Activated CD4-positive, alpha-beta T cell treated with anti-CD3 and anti-CD28 coated beads for 36 hours (primary cell): ENCODE data around the gene DYSF. TPM values are rescaled to one million over a fixed set of nuclear protein-coding genes. Genes with fewer than 3 reads are reported as not detected.
"Not testable (repeated sequence)": the region's sequence is repeated elsewhere in the genome, so short reads cannot be mapped to it uniquely, and the experiment has no call there.

Experiments
- ATAC-seq: fragments of 200-7000 bp; cut with Tn5 transposase; one replicate; pipeline ENCODE4 v1.10.0; 2021; ENCODE audit warnings: mild to moderate bottlenecking, moderate library complexity
- CTCF ChIA-PET: fragments of 350-600 bp; sonication (Branson Sonifier 250); formaldehyde crosslinking; loops from one replicate; lab custom pipeline; 2021; ENCODE audit warnings: antibody characterized with exemption; lab: Charles Lee
- POLR2A ChIA-PET: fragments of 350-600 bp; sonication (Branson Sonifier 250); formaldehyde crosslinking; loops from one replicate; lab custom pipeline; 2021; ENCODE audit warnings: antibody characterized with exemption, inconsistent platforms; lab: Charles Lee
- DNase-seq: peaks from one replicate; pipeline ENCODE4 v3.0.0-alpha.2; 2020
- H3K27ac Mint-ChIP-seq: one replicate; pipeline ENCODE4 v1.8.0; 2021; ENCODE audit warnings: mixed read lengths
- H3K27me3 Mint-ChIP-seq: one replicate; pipeline ENCODE4 v1.8.0; 2021; ENCODE audit warnings: mixed read lengths
- H3K36me3 Mint-ChIP-seq: one replicate; pipeline ENCODE4 v1.8.0; 2021; ENCODE audit warnings: low read depth, mixed read lengths
- H3K4me1 Mint-ChIP-seq: one replicate; pipeline ENCODE4 v1.8.0; 2021; ENCODE audit warnings: mixed read lengths
- H3K4me3 Mint-ChIP-seq: one replicate; pipeline ENCODE4 v1.8.0; 2021; ENCODE audit warnings: mild to moderate bottlenecking, moderate library complexity, mixed read lengths
- H3K9me3 Mint-ChIP-seq: one replicate; pipeline ENCODE4 v1.8.0; 2021; ENCODE audit warnings: low read depth, mixed read lengths
- intact Hi-C, 2 experiments: fragments of 100-400 bp; cut with DNase I in 1 of 2; cut with micrococcal nuclease in 1 of 2; formaldehyde crosslinking; loops; one replicate each; pipeline versions ENCODE4 v1.14.2 to v1.15.1; 2022 to 2024; cut with DNase I, micrococcal nuclease
- total RNA-seq, 2 experiments: library from RNA; stranded (reverse); gene quantifications; one replicate each; pipeline ENCODE4 v1.2.3, GENCODE V29; 2021

The DYSF gene
- total RNA-seq, 2 experiments from 2014 or later: 0.02 TPM; not detected in 1

GRCh38 chr2:71640489-71640888 lies 187.1 kb downstream of the DYSF start:
- H3K27ac Mint-ChIP-seq: no peak overlapping the region
- peaks cover 7% of the 10 kb centered on the region for H3K27me3 Mint-ChIP-seq
- no peaks in the 10 kb centered on the region for H3K4me1 Mint-ChIP-seq
- H3K36me3 Mint-ChIP-seq: no peaks in the 10 kb centered on the region
- CTCF ChIA-PET: no interaction called here
- POLR2A ChIA-PET: no interaction called here
- ATAC-seq (no peak), DNase-seq (no peak)
- no peaks in the 10 kb centered on the region for H3K9me3 Mint-ChIP-seq
- intact Hi-C loops: no loop called here
- H3K4me3 Mint-ChIP-seq: no peak overlapping the region

DNA sequence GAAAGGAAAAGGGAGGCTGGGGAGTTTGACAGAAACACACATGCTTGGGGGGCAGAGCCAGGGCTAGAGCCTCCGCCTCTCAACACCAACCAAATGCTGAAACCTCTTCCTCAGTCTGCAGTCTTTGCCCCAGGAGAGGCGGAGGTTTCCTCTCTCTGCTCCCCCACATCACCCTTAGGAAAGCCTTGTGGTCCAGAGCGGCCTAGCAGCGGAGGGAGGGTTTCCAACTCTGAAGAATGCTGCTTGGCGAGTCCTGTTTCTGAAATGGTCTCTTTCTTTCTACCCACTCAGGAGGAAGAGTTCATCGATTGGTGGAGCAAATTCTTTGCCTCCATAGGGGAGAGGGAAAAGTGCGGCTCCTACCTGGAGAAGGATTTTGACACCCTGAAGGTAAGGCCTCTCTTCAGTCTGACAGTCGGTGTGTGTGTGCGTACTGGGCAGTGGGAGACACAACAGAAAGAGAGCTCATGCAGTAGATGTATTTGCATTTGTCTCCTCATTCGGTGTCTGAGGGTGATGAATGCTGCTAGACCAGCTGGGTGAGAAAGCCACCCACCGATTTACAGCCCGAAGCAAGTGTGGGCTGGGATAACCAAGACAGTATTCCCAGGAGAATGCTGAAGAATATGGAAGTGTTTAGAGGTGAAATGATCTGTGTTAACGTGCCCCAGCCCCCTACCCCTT lies 190.5 kb downstream of the DYSF start:
- Mint-ChIP-seq H3K27ac (no peak overlapping the region), H3K9me3 (no peaks in the 10 kb centered on the region), H3K4me3 (no peak overlapping the region), H3K27me3 (peaks cover 21% of the 10 kb centered on the region), H3K36me3 (no peaks in the 10 kb centered on the region), H3K4me1 (no peaks in the 10 kb centered on the region)
- ATAC-seq (no peak), DNase-seq (no peak)
- intact Hi-C loops: no loop called here
- POLR2A ChIA-PET: no interaction called here
- CTCF ChIA-PET: interaction anchor here (0.6 kb wide), 1 partner anchor 727 kb away, joined by 3 read pairs; no protein-coding TSS in a partner anchor

DNA sequence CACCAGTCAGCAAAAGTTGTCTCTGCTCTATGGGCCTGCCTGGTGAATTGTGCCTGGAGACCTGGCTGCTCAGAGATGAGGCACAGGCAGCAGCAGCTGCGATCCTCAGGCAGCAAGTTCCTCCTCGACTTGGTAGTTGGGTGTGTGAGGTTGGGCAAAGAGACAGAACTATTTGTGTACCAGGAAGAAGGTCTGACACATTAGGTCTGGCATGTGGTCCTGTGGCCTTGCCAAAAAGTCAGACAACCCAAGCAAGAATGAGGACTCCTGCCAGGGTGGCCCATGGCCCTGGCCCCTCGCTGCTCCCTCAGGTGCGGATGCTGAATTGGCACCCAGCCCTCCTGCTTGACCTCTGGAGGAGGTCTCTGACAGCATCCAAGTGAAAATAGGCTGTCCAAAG lies 192.7 kb downstream of the DYSF start:
- Mint-ChIP-seq H3K27ac (no peak overlapping the region), H3K27me3 (peaks cover 23% of the 10 kb centered on the region), H3K36me3 (no peaks in the 10 kb centered on the region), H3K4me1 (no peaks in the 10 kb centered on the region), H3K9me3 (no peaks in the 10 kb centered on the region), H3K4me3 (no peak overlapping the region)
- CTCF ChIA-PET: no interaction called here
- intact Hi-C loops: no loop called here
- ATAC-seq (no peak), DNase-seq (no peak)
- POLR2A ChIA-PET: no interaction called here

- Mint-ChIP-seq H3K36me3 (no peaks in the 10 kb centered on the region), H3K27ac (no peak overlapping the region), H3K9me3 (no peaks in the 10 kb centered on the region), H3K27me3 (peaks cover 23% of the 10 kb centered on the region), H3K4me3 (no peak overlapping the region), H3K4me1 (no peaks in the 10 kb centered on the region)
- ChIA-PET CTCF (no interaction called here), POLR2A (no interaction called here)
- ATAC-seq: no peak
- DNase-seq: no peak
- intact Hi-C loops: no loop called here
Observed at GRCh38 chr2:71647356-71647755, 194.0 kb downstream of the DYSF start.

GRCh38 chr2:71655498-71655897 lies 202.1 kb downstream of the DYSF start:
- no peak for DNase-seq
- Mint-ChIP-seq H3K36me3 (no peaks in the 10 kb centered on the region), H3K4me1 (no peaks in the 10 kb centered on the region), H3K9me3 (peaks cover 15% of the 10 kb centered on the region), H3K27ac (no peak overlapping the region), H3K4me3 (no peak overlapping the region), H3K27me3 (no peaks in the 10 kb centered on the region)
- intact Hi-C loops: no loop called here
- CTCF ChIA-PET: interaction anchor here (0.5 kb wide), 1 partner anchor 182 kb away, joined by 3 read pairs; no protein-coding TSS in a partner anchor
- ATAC-seq: no peak
- POLR2A ChIA-PET: no interaction called here

DNA sequence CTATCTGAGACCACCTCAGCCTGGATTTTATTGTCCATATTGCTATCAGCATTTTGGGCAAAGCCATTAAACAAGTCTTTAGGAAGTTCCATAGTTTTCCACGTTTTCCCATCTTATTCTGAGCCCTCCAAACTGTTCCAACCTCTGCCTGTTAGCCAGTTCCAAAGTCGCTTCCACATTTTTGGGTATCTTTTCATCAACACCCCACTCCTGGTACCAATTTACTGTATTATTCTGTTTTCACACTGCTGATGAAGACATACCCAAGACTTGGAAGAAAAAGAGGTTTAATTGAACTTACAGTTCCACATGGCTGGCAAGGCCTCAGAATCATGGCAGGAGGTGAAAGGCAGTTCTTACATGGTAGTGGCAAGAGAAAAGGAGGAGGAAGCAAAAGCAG lies 204.9 kb downstream of the DYSF start:
- ATAC-seq, DNase-seq, H3K36me3 Mint-ChIP-seq, CTCF ChIA-PET, POLR2A ChIA-PET, H3K27ac Mint-ChIP-seq, H3K4me3 Mint-ChIP-seq, H3K4me1 Mint-ChIP-seq, H3K27me3 Mint-ChIP-seq, intact Hi-C loops: not testable (repeated sequence)
- peaks cover 13% of the 10 kb centered on the region for H3K9me3 Mint-ChIP-seq

DNA sequence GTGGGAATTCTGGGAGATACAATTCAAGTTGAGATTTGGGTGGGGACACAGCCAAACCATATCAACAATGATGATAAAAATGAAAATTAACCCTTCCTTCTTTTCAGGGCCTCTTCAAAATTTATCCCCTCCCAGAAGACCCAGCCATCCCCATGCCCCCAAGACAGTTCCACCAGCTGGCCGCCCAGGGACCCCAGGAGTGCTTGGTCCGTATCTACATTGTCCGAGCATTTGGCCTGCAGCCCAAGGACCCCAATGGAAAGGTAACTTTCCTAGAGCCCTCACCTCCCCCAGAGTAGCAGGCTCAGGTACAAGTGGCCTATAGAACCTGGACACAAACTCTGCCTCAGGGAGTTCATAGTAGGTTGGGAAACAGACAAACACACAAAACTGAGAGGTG lies 205.4 kb downstream of the DYSF start:
- no peaks in the 10 kb centered on the region for H3K36me3 Mint-ChIP-seq
- ChIA-PET CTCF (no interaction called here), POLR2A (no interaction called here)
- H3K27ac Mint-ChIP-seq: no peak overlapping the region
- H3K9me3 Mint-ChIP-seq: peaks cover 13% of the 10 kb centered on the region
- DNase-seq (no peak), ATAC-seq (no peak)
- no peaks in the 10 kb centered on the region for H3K27me3 Mint-ChIP-seq
- H3K4me3 Mint-ChIP-seq: no peak overlapping the region
- intact Hi-C loops: no loop called here
- no peaks in the 10 kb centered on the region for H3K4me1 Mint-ChIP-seq

DNA sequence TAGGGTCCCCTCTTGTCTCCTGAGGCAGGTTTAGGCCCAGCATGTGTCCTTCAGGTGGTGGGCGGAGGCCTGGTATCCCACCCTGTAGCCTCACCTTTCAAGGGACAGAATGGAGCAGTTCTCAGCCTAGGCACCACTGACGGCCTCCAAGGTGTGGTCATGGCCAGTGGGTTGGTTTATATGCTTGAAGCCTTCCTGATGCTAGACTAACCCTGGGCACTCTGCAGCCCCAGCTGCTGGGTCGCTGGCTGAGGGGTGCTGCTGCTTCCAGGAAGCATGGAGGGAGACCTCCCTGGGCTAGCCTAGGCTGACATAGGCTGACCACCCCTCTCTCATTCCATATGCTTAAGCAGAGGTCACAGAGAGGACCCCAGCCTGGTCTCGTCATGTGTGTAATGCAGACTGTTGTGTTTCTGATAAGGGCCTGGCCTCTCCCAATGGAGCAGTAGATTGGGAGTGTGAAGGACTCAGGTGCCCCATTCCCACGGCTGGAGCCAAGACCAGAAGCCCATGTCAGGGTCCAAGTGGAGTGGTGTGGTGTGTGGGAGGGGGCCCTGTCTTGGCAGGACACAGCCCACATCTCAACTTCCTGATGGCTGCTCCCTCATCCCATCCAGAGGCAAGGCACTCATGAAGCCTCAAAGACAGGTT lies 206.6 kb downstream of the DYSF start:
- ATAC-seq (no peak), DNase-seq (no peak)
- ChIA-PET POLR2A (no interaction called here), CTCF (no interaction called here)
- Mint-ChIP-seq H3K4me3 (no peak overlapping the region), H3K4me1 (no peaks in the 10 kb centered on the region), H3K36me3 (no peaks in the 10 kb centered on the region), H3K27me3 (no peaks in the 10 kb centered on the region), H3K27ac (no peak overlapping the region), H3K9me3 (peaks cover 13% of the 10 kb centered on the region)
- intact Hi-C loops: no loop called here

GRCh38 chr2:71661782-71662181 lies 208.4 kb downstream of the DYSF start:
- DNase-seq: no peak
- no peak overlapping the region for H3K27ac Mint-ChIP-seq
- ATAC-seq: no peak
- ChIA-PET POLR2A (no interaction called here), CTCF (no interaction called here)
- peaks cover 13% of the 10 kb centered on the region for H3K9me3 Mint-ChIP-seq
- intact Hi-C loops: no loop called here
- no peak overlapping the region for H3K4me3 Mint-ChIP-seq
- H3K36me3 Mint-ChIP-seq: no peaks in the 10 kb centered on the region
- H3K4me1 Mint-ChIP-seq: no peaks in the 10 kb centered on the region
- H3K27me3 Mint-ChIP-seq: no peaks in the 10 kb centered on the region

- Mint-ChIP-seq H3K4me3 (no peak overlapping the region), H3K27me3 (no peaks in the 10 kb centered on the region), H3K27ac (no peak overlapping the region), H3K36me3 (no peaks in the 10 kb centered on the region), H3K9me3 (peaks cover 13% of the 10 kb centered on the region), H3K4me1 (no peaks in the 10 kb centered on the region)
- ChIA-PET CTCF (no interaction called here), POLR2A (no interaction called here)
- intact Hi-C loops: no loop called here
- ATAC-seq (no peak), DNase-seq (no peak)
Observed at GRCh38 chr2:71662665-71663394, 209.5 kb downstream of the DYSF start.

DNA sequence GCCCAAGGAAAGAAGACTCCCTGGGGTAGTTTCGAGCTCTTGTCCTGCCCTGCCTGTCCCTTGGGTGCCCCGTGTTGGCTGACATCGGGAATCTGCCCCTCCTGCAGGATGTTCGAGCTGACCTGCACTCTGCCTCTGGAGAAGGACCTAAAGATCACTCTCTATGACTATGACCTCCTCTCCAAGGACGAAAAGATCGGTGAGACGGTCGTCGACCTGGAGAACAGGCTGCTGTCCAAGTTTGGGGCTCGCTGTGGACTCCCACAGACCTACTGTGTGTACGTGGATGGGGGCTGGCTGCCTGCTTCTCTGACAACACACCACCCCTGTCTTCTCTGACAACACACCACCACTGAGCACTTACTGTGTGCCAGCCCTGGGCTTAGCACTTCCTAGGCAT lies 210.8 kb downstream of the DYSF start:
- DNase-seq: no peak

More for the DNA sequence above, 210.8 kb downstream of the DYSF start:
- intact Hi-C loops: no loop called here
- Mint-ChIP-seq H3K9me3 (peaks cover 3% of the 10 kb centered on the region), H3K4me1 (no peaks in the 10 kb centered on the region), H3K36me3 (no peaks in the 10 kb centered on the region), H3K4me3 (no peak overlapping the region), H3K27me3 (no peaks in the 10 kb centered on the region), H3K27ac (no peak overlapping the region)
- POLR2A ChIA-PET: no interaction called here
- no peak for ATAC-seq
- CTCF ChIA-PET: no interaction called here
